GM12878 (cell line): ENCODE results near the gene NUB1. TPM values are rescaled to one million over a fixed set of nuclear protein-coding genes. Genes with fewer than 3 reads are reported as not detected.

Experiments used
- polyA plus RNA-seq, 11 experiments: library from polyadenylated mRNA; depleted of rRNA in 4 of 11; unstranded in 6 of 11; stranded (reverse) in 5 of 11; fragments of >200 nt; fragmentation: Nextera tagmentation in 4 of 11; fragmentation: Illumina TruSeq in 1 of 11; extraction: Ambion mirVana in 4 of 11; extraction: Trizol in 1 of 11; gene quantifications; 1 replicate in 1 of 11; 2 replicates in 10 of 11; pipeline versions ENCODE4 v1.2.1 to v1.2.3, GENCODE V29; 2011 to 2016; ENCODE audit warnings: inconsistent platforms in 2 of 11, missing spikeins in 2 of 11, low read depth in 1 of 11
- total RNA-seq, 4 experiments: library from RNA; depleted of rRNA in 3 of 4; stranded (reverse); fragments of >200 nt in 3 of 4; fragmentation: Illumina TruSeq in 1 of 4; extraction: Trizol in 1 of 4; gene quantifications; 2 replicates each; pipeline versions ENCODE4 v1.2.1 to v1.2.3, GENCODE V29; 2013 to 2021

Gene NUB1
- total and polyA plus RNA-seq, 10 of the 15 experiments (the other 5 are each of a cell fraction or from before 2014, with no cell fraction given), result 24.1 to 102 (median 49.0) TPM

Other genes starting within 250 kb of the NUB1 start
Only the 7 nearest of the 9 such genes appear.
- gene ASB10, start 154.6 kb upstream of the NUB1 start, total RNA-seq (2014; rRNA removed), result not detected in 2 replicates
- gene ASB10, start 154.6 kb upstream of the NUB1 start, total RNA-seq (2014; rRNA removed; fragmentation: Illumina TruSeq; extraction: Trizol), result not detected in 2 replicates
- gene ASB10, start 154.6 kb upstream of the NUB1 start, total RNA-seq (2021), result not detected in 2 replicates
- not detected in 2 replicates for gene ASB10, start 154.6 kb upstream of the NUB1 start, polyA plus RNA-seq (2011; rRNA removed)
- not detected in 2 replicates for gene ASB10, start 154.6 kb upstream of the NUB1 start, polyA plus RNA-seq (2014; fragmentation: Illumina TruSeq; extraction: Trizol)
- gene ASB10, start 154.6 kb upstream of the NUB1 start, polyA plus RNA-seq (2014; fragmentation: Nextera tagmentation; extraction: Ambion mirVana), result not detected
- not detected in 2 replicates for gene ASB10, start 154.6 kb upstream of the NUB1 start, polyA plus RNA-seq (2014; rRNA removed)
- not detected for gene ASB10, start 154.6 kb upstream of the NUB1 start, polyA plus RNA-seq (2016; fragmentation: Nextera tagmentation; extraction: Ambion mirVana)
- gene H2BK1, start 131.3 kb upstream of the NUB1 start, total RNA-seq (2014; rRNA removed), result not detected in 2 replicates
- gene H2BK1, start 131.3 kb upstream of the NUB1 start, total RNA-seq (2014; rRNA removed; fragmentation: Illumina TruSeq; extraction: Trizol), result not detected in 2 replicates
- 0.54 TPM in 1 of 2 replicates, not detected in the other for gene H2BK1, start 131.3 kb upstream of the NUB1 start, total RNA-seq (2021)
- gene H2BK1, start 131.3 kb upstream of the NUB1 start, polyA plus RNA-seq (2011; rRNA removed), result not detected in 2 replicates
- gene H2BK1, start 131.3 kb upstream of the NUB1 start, polyA plus RNA-seq (2014; fragmentation: Illumina TruSeq; extraction: Trizol), result not detected in 2 replicates
- not detected for gene H2BK1, start 131.3 kb upstream of the NUB1 start, polyA plus RNA-seq (2014; fragmentation: Nextera tagmentation; extraction: Ambion mirVana)
- gene H2BK1, start 131.3 kb upstream of the NUB1 start, polyA plus RNA-seq (2014; rRNA removed), result not detected in 2 replicates
- not detected for gene H2BK1, start 131.3 kb upstream of the NUB1 start, polyA plus RNA-seq (2016; fragmentation: Nextera tagmentation; extraction: Ambion mirVana)
- 59.4 and 59.8 TPM in 2 replicates for gene ABCF2, start 114.6 kb upstream of the NUB1 start, total RNA-seq (2014; rRNA removed)
- gene ABCF2, start 114.6 kb upstream of the NUB1 start, total RNA-seq (2014; rRNA removed; fragmentation: Illumina TruSeq; extraction: Trizol), result 55.4 and 56.2 TPM in 2 replicates
- gene ABCF2, start 114.6 kb upstream of the NUB1 start, total RNA-seq (2021), result 52.8 and 58.1 TPM in 2 replicates
- gene ABCF2, start 114.6 kb upstream of the NUB1 start, polyA plus RNA-seq (2011; rRNA removed), result 15.2 and 29.3 TPM in 2 replicates
- gene ABCF2, start 114.6 kb upstream of the NUB1 start, polyA plus RNA-seq (2014; fragmentation: Illumina TruSeq; extraction: Trizol), result 62.1 and 76.3 TPM in 2 replicates
- gene ABCF2, start 114.6 kb upstream of the NUB1 start, polyA plus RNA-seq (2014; fragmentation: Nextera tagmentation; extraction: Ambion mirVana), result 10 to 100 TPM; 39.6 to 50.9 TPM
- gene ABCF2, start 114.6 kb upstream of the NUB1 start, polyA plus RNA-seq (2014; rRNA removed), result 49.5 and 54.5 TPM in 2 replicates
- gene ABCF2, start 114.6 kb upstream of the NUB1 start, polyA plus RNA-seq (2016; fragmentation: Nextera tagmentation; extraction: Ambion mirVana), result 10 to 100 TPM; 63.9 to 65.8 TPM
- gene CHPF2, start 109.3 kb upstream of the NUB1 start, total RNA-seq (2014; rRNA removed), result 23.4 and 25.8 TPM in 2 replicates
- 10.1 and 11.6 TPM in 2 replicates for gene CHPF2, start 109.3 kb upstream of the NUB1 start, total RNA-seq (2014; rRNA removed; fragmentation: Illumina TruSeq; extraction: Trizol)
- 31.3 and 33.1 TPM in 2 replicates for gene CHPF2, start 109.3 kb upstream of the NUB1 start, total RNA-seq (2021)
- gene CHPF2, start 109.3 kb upstream of the NUB1 start, polyA plus RNA-seq (2011; rRNA removed), result 6.7 and 9.2 TPM in 2 replicates
- 3.2 and 9.2 TPM in 2 replicates for gene CHPF2, start 109.3 kb upstream of the NUB1 start, polyA plus RNA-seq (2014; fragmentation: Illumina TruSeq; extraction: Trizol)
- under 1 TPM; 0.23 to 0.82 TPM for gene CHPF2, start 109.3 kb upstream of the NUB1 start, polyA plus RNA-seq (2014; fragmentation: Nextera tagmentation; extraction: Ambion mirVana)
- gene CHPF2, start 109.3 kb upstream of the NUB1 start, polyA plus RNA-seq (2014; rRNA removed), result 24.1 and 28.2 TPM in 2 replicates
- gene CHPF2, start 109.3 kb upstream of the NUB1 start, polyA plus RNA-seq (2016; fragmentation: Nextera tagmentation; extraction: Ambion mirVana), result 10 to 100 TPM; 11.4 to 13.4 TPM
- gene SMARCD3, start 93.1 kb upstream of the NUB1 start, total RNA-seq (2014; rRNA removed), result 0.11 TPM in 1 of 2 replicates, not detected in the other
- gene SMARCD3, start 93.1 kb upstream of the NUB1 start, total RNA-seq (2014; rRNA removed; fragmentation: Illumina TruSeq; extraction: Trizol), result 0.13 and 0.14 TPM in 2 replicates
- gene SMARCD3, start 93.1 kb upstream of the NUB1 start, total RNA-seq (2021), result 0.51 and 1.4 TPM in 2 replicates
- 0.17 and 0.18 TPM in 2 replicates for gene SMARCD3, start 93.1 kb upstream of the NUB1 start, polyA plus RNA-seq (2011; rRNA removed)
- gene SMARCD3, start 93.1 kb upstream of the NUB1 start, polyA plus RNA-seq (2014; fragmentation: Illumina TruSeq; extraction: Trizol), result 0.12 and 0.86 TPM in 2 replicates
- gene SMARCD3, start 93.1 kb upstream of the NUB1 start, polyA plus RNA-seq (2014; fragmentation: Nextera tagmentation; extraction: Ambion mirVana), result under 1 TPM; 0.11 TPM
- gene SMARCD3, start 93.1 kb upstream of the NUB1 start, polyA plus RNA-seq (2014; rRNA removed), result 0.34 and 0.63 TPM in 2 replicates
- under 1 TPM; 0.39 to 0.81 TPM for gene SMARCD3, start 93.1 kb upstream of the NUB1 start, polyA plus RNA-seq (2016; fragmentation: Nextera tagmentation; extraction: Ambion mirVana)
- gene WDR86, start 68.2 kb downstream of the NUB1 start, total RNA-seq (2014; rRNA removed), result not detected in 2 replicates
- not detected in 2 replicates for gene WDR86, start 68.2 kb downstream of the NUB1 start, total RNA-seq (2014; rRNA removed; fragmentation: Illumina TruSeq; extraction: Trizol)
- not detected in 2 replicates for gene WDR86, start 68.2 kb downstream of the NUB1 start, total RNA-seq (2021)
- 0.15 and 0.22 TPM in 2 replicates for gene WDR86, start 68.2 kb downstream of the NUB1 start, polyA plus RNA-seq (2011; rRNA removed)
- gene WDR86, start 68.2 kb downstream of the NUB1 start, polyA plus RNA-seq (2014; fragmentation: Illumina TruSeq; extraction: Trizol), result not detected in 2 replicates
- under 1 TPM in 1 of 2 experiments, not detected in 1; 0.05 TPM for gene WDR86, start 68.2 kb downstream of the NUB1 start, polyA plus RNA-seq (2014; fragmentation: Nextera tagmentation; extraction: Ambion mirVana)
- gene WDR86, start 68.2 kb downstream of the NUB1 start, polyA plus RNA-seq (2014; rRNA removed), result not detected in 2 replicates
- gene WDR86, start 68.2 kb downstream of the NUB1 start, polyA plus RNA-seq (2016; fragmentation: Nextera tagmentation; extraction: Ambion mirVana), result under 1 TPM in 1 of 2 experiments, not detected in 1; 0.19 TPM
- gene CRYGN, start 98.3 kb downstream of the NUB1 start, total RNA-seq (2014; rRNA removed), result not detected in 2 replicates
- not detected in 2 replicates for gene CRYGN, start 98.3 kb downstream of the NUB1 start, total RNA-seq (2014; rRNA removed; fragmentation: Illumina TruSeq; extraction: Trizol)
- not detected in 2 replicates for gene CRYGN, start 98.3 kb downstream of the NUB1 start, total RNA-seq (2021)
- gene CRYGN, start 98.3 kb downstream of the NUB1 start, polyA plus RNA-seq (2011; rRNA removed), result not detected in 2 replicates
- not detected in 2 replicates for gene CRYGN, start 98.3 kb downstream of the NUB1 start, polyA plus RNA-seq (2014; fragmentation: Illumina TruSeq; extraction: Trizol)
- gene CRYGN, start 98.3 kb downstream of the NUB1 start, polyA plus RNA-seq (2014; fragmentation: Nextera tagmentation; extraction: Ambion mirVana), result not detected
- not detected in 2 replicates for gene CRYGN, start 98.3 kb downstream of the NUB1 start, polyA plus RNA-seq (2014; rRNA removed)
- not detected for gene CRYGN, start 98.3 kb downstream of the NUB1 start, polyA plus RNA-seq (2016; fragmentation: Nextera tagmentation; extraction: Ambion mirVana)